Measurements from ENCODE around the gene MACROD2.

The MACROD2 gene

GRCh38 chr20:15917283-15917682 lies 1922.0 kb downstream of the MACROD2 start:
- DNase-seq, result no peak

DNA sequence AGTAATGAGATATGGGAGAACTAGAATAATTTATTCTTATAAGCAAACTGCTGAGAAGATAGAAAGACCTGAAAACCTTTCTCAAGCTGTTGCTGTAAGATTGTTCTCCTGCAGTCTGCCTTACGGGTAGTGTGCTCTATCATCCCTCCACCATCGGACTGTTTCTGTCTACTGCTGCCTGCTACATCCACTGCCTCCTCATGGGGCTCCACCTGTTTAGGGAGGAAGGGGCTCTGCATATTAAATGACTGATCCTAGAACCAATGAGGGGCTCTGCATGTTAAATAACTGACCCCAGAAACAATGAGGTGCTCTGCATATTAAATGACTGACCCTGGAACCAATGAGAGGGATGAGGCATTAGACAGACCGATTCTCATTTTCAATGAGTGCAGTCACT lies 1923.3 kb downstream of the MACROD2 start:
- no peak for DNase-seq

GRCh38 chr20:15919118-15919517 lies 1923.8 kb downstream of the MACROD2 start:
- DNase-seq, result no peak

DNA sequence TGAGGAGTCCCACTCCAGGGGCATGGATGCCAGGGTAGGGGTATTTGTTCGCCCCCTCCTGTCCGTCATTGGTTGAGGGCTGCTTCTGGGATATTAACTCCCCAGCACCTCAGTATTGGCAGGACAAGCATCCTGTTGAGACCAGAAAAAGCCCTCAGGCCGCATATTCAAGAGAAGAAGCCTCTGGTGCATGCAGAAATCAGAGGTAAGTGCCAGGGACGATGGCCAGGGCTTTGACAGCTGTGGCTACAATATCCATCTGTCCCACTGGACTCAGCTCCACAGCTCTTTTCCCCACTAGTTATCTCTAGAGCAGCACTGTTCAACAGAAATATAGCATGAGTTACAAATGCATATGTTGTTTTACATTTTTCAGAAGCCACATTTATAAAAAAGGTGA lies 1926.6 kb downstream of the MACROD2 start:
- no peak for DNase-seq

GRCh38 chr20:15922556-15922955 lies 1927.2 kb downstream of the MACROD2 start:
- DNase-seq, result no peak

- no peak for DNase-seq
Measured at GRCh38 chr20:15923030-15923776, 1927.9 kb downstream of the MACROD2 start.

GRCh38 chr20:15924556-15924955 lies 1929.2 kb downstream of the MACROD2 start:
- no peak for DNase-seq

GRCh38 chr20:15925376-15925775 lies 1930.1 kb downstream of the MACROD2 start:
- no peak for DNase-seq

- no peak for DNase-seq
Measured at GRCh38 chr20:15927893-15928650, 1932.8 kb downstream of the MACROD2 start.

DNA sequence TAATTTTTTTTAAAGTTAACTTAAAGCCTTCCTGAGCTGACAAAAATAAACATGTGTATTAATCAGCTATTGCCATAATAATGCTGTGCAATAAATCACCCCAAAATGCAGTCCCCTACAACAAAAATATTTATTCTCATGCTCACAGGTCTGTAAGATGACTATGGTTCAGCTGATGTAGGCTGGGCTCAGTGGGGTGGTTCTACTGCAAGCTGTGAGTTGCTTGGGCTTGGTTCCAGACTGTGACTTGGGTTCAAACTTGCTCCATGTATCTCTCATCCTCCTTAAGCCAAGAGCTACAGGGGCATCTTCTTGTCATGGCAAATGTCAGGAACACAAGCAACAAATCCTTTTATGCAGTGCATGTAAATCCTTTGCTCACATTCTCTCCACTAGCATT lies 1933.6 kb downstream of the MACROD2 start:
- DNase-seq, result no peak

- no peak for DNase-seq
Measured at GRCh38 chr20:15930311-15931305, 1935.3 kb downstream of the MACROD2 start.

DNA sequence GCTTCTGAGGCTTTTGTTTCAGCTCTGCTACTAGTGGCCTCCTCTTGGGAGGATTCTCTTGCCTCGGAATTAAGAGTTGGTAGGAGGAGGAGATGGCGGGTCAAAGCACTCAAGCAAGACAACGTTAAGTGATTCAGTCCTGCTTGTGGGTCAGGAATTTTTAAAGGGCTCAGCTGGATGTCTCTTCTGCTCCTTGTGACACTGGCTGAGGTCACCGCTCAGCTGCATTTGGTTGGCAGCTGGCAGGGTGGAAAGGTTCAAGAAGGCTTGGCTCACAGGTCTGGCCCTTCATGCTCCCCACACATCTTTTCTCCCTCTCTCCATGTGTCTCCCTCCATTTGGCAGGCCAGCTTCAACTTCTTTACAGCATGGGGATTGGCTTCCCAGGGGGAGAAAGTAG lies 1936.6 kb downstream of the MACROD2 start:
- DNase-seq, result no peak

DNA sequence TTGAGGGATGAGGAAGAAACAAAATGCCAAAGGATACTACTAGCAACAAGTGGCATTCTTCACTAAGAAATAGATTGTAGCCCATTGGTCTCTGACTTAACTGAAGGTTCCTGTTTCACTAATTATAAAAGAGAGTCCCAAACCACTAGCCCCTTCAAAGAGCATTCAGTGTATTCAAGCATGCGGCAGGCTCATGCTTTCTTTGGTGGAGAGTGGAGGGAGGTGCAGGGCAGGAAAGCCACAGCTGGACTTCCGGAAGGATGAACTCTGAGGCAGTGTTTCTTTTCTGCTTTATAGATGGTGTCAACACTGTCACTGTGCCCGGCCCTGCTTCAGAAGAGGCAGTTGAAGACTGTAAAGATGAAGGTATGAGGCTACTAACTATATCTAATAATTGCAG lies 1941.9 kb downstream of the MACROD2 start:
- DNase-seq, result no peak

GRCh38 chr20:15938847-15939246 lies 1943.5 kb downstream of the MACROD2 start:
- no peak for DNase-seq

- no peak for DNase-seq
Measured at GRCh38 chr20:15940127-15940526, 1944.8 kb downstream of the MACROD2 start.

- no peak for DNase-seq
Measured at GRCh38 chr20:15942130-15942529, 1946.8 kb downstream of the MACROD2 start.

GRCh38 chr20:15945289-15945688 lies 1950.0 kb downstream of the MACROD2 start:
- DNase-seq, result no peak

- DNase-seq, result no peak
Measured at GRCh38 chr20:15949391-15949790, 1954.1 kb downstream of the MACROD2 start.

DNA sequence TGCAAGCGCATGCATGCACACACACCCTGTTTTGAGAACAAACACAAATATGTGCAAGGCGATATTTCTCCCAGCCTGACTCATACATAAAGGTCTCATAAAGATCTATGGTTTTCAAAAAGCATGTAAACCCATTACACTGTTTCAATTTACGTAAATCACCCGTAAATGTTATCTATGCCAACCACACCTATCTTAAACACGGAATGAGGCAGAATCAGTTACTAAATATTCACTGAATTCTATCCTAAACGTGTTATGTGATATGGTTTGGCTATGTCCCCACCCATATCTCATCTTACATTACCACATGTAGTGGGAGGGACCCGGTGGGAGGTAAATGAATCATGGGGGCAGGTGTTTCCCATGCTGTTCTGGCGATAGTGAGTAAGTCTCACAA lies 1956.3 kb downstream of the MACROD2 start:
- DNase-seq, result no peak

DNA sequence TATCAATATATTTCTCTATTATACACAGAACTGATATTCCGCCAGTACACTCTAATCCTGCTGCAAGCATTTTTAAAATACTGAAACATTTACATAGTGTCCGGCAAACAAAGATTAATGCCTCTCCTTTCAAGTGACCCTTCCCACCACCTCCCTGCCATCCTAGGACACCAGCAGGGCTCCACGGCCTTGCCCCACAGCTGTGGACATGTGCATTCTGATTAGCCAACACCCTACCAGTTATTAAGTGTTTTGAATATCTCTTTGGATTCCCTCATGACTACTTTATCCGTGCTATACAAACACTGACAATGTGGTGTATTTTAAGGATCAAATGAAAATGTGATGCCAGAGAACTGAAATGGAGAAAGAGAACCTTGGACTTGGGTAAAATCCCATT lies 1962.8 kb downstream of the MACROD2 start:
- no peak for DNase-seq

- no peak for DNase-seq
Measured at GRCh38 chr20:15965165-15965564, 1969.8 kb downstream of the MACROD2 start.

DNA sequence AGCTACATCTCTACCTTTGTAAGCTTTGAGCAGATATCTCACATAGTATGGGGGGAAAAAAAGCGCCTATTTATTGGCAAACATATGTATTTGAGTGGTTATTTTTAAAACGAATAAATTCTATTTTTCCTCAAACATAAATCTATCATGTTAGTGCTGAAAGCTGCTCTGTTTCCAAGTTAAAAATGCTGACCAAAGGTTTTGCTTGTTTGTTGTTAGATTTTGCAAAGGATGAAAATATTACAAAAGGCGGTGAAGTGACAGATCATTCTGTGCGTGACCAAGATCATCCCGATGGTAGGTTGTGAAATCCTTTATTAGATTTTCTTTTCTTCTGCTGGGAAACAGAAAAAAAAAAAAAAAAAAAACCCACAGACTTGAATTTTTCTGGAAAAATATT lies 1972.0 kb downstream of the MACROD2 start:
- no peak for DNase-seq

Measured in effector CD8-positive, alpha-beta T cell (primary cell).